NCI-H2081 (cell line): Measurements from ENCODE around the gene FNDC3B.

ENCODE experiments used
- DNase-seq, 2 experiments: peaks; one replicate each; lab custom pipeline; 2025; lab: John Stamatoyannopoulos, UW

FNDC3B gene

DNA sequence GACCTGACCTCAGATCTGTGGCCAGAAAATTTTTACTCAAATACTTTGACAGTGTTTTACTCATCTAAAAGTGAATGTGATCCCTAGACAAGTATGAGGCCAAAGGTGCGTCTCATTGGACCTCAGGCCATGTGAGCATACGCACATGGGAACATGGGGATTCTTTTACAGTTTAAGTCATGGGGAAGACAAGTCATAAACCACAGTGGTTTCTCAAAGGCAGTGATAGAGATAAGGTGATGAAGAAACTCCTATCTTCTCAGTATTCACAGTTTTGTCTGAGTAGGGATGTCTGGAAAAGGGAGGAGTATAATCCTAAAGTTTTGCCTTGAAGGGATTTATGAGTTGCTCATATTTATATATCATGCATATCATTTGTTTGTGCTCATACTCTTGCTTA lies 173.8 kb downstream of the FNDC3B start:
- DNase-seq: no peak

GRCh38 chr3:172213904-172214303 lies 174.5 kb downstream of the FNDC3B start:
- peak; percentile 55 to 96 for DNase-seq

DNA sequence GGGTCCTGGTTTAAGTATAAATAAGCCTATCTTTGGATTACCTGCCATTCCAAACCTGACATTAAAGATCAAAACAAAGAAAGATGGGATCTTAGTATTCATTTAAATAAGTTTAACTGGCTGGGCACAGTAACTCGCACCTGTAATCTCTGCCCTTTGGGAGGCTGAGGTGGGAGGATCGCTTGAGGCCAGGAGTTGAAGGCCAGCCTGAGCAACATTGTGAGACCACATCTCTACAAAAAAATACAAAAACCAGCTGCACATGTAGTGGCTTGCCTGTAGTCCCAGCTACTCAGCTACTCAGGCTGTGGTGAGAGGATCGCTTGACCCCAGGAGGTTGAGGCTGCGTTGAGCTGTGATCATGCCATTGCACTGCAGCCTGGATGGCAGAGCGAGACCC lies 176.9 kb downstream of the FNDC3B start:
- DNase-seq: no peak

DNA sequence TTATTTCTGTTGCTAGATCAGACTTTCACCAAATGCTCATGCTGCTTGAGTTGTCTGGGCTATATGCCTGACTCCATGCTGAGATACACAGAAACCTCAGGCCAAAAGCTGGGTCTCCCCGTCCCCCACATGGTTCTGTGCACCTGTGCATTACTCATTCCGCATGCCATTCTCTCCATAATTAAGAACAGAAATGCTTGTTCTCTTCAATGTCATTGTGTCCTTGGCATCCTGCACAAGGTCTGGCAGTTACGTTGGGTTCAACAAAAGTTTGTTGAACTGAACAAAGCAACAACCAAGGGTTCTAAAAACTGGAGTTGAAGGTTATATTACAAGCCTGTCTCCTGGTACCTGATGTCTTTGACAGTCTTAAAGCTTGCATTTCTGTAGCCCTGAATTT lies 177.5 kb downstream of the FNDC3B start:
- no peak for DNase-seq

DNA sequence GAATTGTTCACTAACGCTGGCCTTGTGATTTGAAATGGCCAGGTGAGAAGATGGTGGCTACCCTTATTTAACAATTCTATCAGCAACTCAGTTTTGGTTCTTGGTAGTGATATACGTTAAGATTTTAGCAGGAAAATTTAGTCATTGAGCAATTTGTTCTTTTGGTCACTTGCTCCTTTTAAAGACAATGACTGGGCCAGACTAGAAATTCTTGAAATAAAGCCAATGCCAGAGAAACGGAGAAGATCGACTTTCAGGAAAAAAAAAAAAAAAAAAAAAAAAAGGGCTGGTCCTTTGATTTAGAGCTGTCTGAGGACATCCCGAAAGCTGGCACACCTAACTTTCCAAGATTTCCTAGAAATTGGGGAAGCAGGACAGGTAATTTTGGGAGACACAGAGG lies 178.5 kb downstream of the FNDC3B start:
- DNase-seq: no peak

- no peak for DNase-seq
These were observed 179.3 kb downstream of the FNDC3B start for GRCh38 chr3:172218350-172219323.

- no peak for DNase-seq
These were observed 180.4 kb downstream of the FNDC3B start for GRCh38 chr3:172219750-172220149.

- no peak for DNase-seq
These were observed 182.2 kb downstream of the FNDC3B start for GRCh38 chr3:172221547-172221946.

GRCh38 chr3:172222478-172223071 lies 183.2 kb downstream of the FNDC3B start:
- no peak for DNase-seq

- no peak for DNase-seq
These were observed 184.5 kb downstream of the FNDC3B start for GRCh38 chr3:172223870-172224269.

DNA sequence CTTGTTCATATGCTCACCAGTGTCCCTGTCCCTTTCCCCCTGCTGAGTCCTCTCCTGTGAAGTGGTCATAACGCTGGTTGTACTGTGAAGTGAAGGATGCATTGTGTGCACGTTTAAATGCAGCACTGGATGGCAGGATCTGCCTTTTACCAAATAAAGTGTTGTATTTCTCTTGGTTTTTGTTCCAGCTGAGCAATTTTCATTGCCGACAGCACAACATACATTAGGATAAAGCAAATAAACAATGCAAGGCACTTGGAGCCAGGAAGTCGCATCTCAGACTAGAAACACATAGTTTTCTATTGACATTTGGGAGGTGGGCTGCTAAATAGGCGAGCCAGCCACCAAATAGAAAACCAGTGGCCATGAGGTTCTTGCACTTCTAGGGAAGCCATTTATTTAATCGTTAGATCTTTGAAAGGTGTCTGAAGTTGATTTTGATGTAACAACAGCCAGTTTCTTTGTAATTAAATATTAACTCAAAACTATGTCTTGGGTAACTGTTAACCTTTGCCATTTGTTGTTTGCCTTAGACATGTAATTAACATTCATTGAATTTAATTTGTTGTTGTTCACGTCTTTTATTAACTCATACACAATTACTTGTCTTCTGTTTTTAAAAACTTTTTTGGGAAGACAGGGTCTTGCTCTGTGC lies 185.3 kb downstream of the FNDC3B start:
- peak; percentile 9 to 82 for DNase-seq

- no peak for DNase-seq
These were observed 185.9 kb downstream of the FNDC3B start for GRCh38 chr3:172225215-172225707.

- DNase-seq: no peak
These were observed 187.5 kb downstream of the FNDC3B start for GRCh38 chr3:172226831-172227230.

DNA sequence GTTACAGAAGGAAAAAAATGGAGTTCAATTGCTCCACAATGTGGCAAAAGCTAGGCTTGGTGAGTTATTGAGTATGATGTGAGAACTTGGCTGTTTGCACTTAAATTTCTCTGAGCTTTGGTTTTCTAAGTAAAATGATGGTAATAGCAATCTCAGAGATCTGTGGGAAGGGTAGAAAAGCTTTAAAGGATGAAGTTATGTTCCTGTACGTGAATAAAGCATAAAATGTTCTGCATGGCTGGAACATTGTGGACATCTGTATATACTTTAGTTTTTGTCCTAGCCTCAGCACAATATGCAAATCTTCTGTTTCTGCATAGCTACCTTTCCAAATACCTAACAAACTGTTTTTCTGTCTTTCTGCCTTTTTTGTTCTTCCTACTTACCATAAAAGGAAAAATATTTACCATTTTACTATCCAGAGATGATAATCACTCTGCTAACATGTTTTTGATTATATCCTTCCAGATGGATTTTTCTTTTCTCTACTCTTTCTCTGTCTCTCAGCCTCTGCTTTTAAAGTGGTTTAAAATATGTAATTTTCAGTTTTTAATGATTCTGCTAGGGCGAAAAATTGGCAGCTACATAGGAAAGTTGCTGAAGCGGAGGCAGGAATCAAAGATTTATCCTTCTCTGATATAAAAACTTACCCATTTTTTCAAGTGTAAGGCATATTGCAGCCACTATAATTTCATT lies 188.1 kb downstream of the FNDC3B start:
- DNase-seq: no peak

DNA sequence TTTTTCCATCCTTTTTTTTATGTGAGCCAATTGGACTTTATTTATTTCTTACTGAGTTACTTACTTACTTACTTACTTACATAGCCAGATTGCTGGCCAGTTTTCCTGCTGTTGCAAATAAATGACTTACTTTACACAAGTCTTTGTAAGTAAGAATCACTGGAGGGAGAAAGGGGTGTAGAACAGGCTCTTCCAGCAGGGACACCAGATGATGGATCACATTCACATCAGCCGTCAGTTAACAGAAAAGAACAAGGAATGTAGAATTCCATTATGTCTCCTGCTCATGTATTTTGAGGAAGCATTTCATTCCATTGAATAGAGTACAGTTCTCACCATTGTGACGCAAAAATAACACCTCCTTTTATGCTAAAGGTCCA lies 188.6 kb downstream of the FNDC3B start:
- DNase-seq: no peak

DNA sequence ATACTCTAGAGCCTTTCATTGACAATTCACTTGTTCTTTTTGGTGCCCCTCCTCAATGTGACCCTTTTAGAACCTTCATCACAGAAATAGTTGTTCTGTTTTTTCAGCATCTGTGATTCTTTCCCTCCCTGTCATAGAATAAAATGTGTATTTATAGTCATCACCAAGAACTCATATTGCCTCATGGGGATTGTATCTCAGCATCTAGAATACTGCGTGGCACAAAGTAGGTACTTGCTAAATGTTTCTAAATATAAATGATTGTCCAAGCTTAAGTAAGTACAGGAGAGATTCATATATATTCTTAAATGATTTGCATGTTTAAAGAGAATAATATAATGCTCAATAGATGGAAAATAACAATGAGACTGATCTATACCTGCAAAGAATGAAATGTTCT lies 190.1 kb downstream of the FNDC3B start:
- DNase-seq: no peak

GRCh38 chr3:172231318-172231901 lies 192.0 kb downstream of the FNDC3B start:
- DNase-seq: no peak

GRCh38 chr3:172232579-172233212 lies 193.3 kb downstream of the FNDC3B start:
- no peak for DNase-seq

DNA sequence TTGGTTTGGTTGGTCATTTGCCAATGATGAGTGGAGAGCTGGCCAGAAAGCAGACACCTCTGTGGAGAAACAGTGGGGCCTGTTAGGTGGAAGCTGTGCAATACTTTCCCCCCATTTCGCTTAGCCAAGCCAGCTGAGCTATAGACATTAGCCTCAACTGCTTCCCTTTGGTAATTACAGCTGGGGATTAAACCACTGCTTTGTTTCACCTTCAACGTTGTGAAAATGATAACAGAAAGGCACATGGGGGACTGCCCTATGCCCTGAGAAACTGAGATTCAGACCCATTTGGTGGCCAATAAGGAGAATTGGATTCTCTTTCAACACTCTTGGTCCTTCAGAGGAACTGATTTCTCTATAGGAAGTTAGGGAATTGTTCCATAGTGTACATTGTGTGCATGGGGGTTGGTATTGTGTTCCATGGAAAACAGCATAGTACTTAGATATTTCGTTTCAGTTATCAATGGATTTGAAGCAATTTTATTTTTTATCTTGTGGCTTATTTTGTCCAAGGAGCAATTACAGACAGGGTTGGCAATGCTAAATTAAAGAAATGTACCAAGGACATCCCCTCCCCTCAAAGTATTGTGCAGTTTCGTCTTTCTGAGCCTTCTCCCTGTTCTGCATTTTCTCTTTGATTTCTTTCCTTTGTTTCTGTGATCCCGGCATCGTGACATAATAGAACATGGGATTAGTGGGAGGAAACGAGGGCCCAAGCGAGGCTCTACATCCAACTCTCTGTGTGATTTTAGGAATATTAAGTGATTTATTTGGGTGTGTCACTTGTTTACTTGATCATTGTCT lies 194.3 kb downstream of the FNDC3B start:
- no peak for DNase-seq

GRCh38 chr3:172235698-172236097 lies 196.3 kb downstream of the FNDC3B start:
- DNase-seq: no peak
